Right lobe of liver (tissue), 6 donors: ENCODE results near the gene SH3PXD2A. TPM values are rescaled to one million over a fixed set of nuclear protein-coding genes. Genes with fewer than 3 reads are reported as not detected.

Source experiments
- ATAC-seq, 4 donors: fragments of 200-7000 bp; cut with Tn5 transposase; one replicate each; pipeline ENCODE4 v1.9.1; 2020; ENCODE audit warnings: mild to moderate bottlenecking in 4 of 4, moderate library complexity in 4 of 4
- DNase-seq, 3 donors: peaks; one replicate each; pipeline ENCODE4 v3.0.0-alpha.2; 2020
- H3K27ac ChIP-seq, 3 donors: fragments of 200-600 bp; one replicate each; pipeline ENCODE4 v1.8.0; 2022
- H3K27me3 ChIP-seq, 2 donors: fragments of 200-600 bp; one replicate each; pipeline ENCODE4 v1.8.0; 2022
- H3K36me3 ChIP-seq, 4 donors: fragments of 200-600 bp; sonication (generic) in 1 of 4; one replicate each; pipeline versions ENCODE4 v1.5.1 to v1.8.0; 2017 to 2022; ENCODE audit warnings: control low read depth in 1 of 4
- H3K4me1 ChIP-seq, 4 donors: fragments of 200-600 bp; sonication (generic) in 1 of 4; one replicate each; pipeline versions ENCODE4 v1.5.1 to v1.8.0; 2017 to 2022; ENCODE audit warnings: control low read depth in 1 of 4
- H3K4me3 ChIP-seq, 3 donors: fragments of 200-600 bp; one replicate each; pipeline ENCODE4 v1.8.0; 2022
- H3K9me3 ChIP-seq, 4 donors: fragments of 200-600 bp; sonication (generic) in 1 of 4; one replicate each; pipeline versions ENCODE4 v1.5.1 to v1.8.0; 2017 to 2022; ENCODE audit warnings: control low read depth in 1 of 4
- CTCF ChIP-seq, 4 donors: fragments of 200-600 bp in 3 of 4; fragments of 450-650 bp in 1 of 4; IDR thresholded peaks; one replicate each; pipeline versions ENCODE4 v1.5.1 to v1.8.0; 2016 to 2022; ENCODE audit warnings: antibody characterized with exemption in 4 of 4, mild to moderate bottlenecking in 2 of 4
- POLR2A ChIP-seq: fragments of 450-650 bp; IDR thresholded peaks from one replicate; pipeline ENCODE4 v1.6.1; 2017; ENCODE audit warnings: antibody characterized with exemption, mild to moderate bottlenecking
- whole genome bisulfite sequencing: methylation state at CpG from one replicate; pipeline ENCODE4 v1.1.6; 2018; ENCODE audit warnings: low coverage, low lambda C conversion rate; ENCODE audit not compliant: insufficient coverage; ENCODE audit errors: missing lambda C conversion rate; 5-methylcytosine and 5-hydroxymethylcytosine counted together
- intact Hi-C, 2 donors: fragments of 100-400 bp; cut with DNase I; formaldehyde crosslinking; loops; one replicate each; pipeline versions ENCODE4 v1.11.2 to v1.14.1; 2022
- total RNA-seq, 6 experiments: library from RNA; depleted of rRNA in 2 of 6; stranded (reverse); fragments of >200 nt in 2 of 6; fragmentation: NEBNext Ultra II Directional in 3 of 6; extraction: Animal tissue kit (Norgen Biotek cat#: 25700) in 3 of 6; gene quantifications; one replicate each; pipeline versions ENCODE4 v1.1.0 to v1.2.4, GENCODE V29; 2016 to 2023
- donor health status: DM: no; HTN: yes; CAD: no.
- donor health status: DM: no; HTN: no; CAD: no.
- donor health status: DM: no; HTN: no; CAD: no.
- donor health status: DM: no; HTN: yes; CAD: no.
- donor health status: DM: no; HTN: yes; CAD: no.

SH3PXD2A gene
- total RNA-seq, 6 experiments from 2014 or later, result 3.0 to 38.3 (median 10.0) TPM

GRCh38 chr10:103676058-103676785 is 179.2 kb downstream of the SH3PXD2A start:
- Histone ChIP-seq H3K27me3 (no peaks in the 10 kb centered on the region), H3K4me3 (no peak overlapping the region), H3K4me1 (no peaks in the 10 kb centered on the region), H3K9me3 (no peaks in the 10 kb centered on the region), H3K36me3 (no peaks in the 10 kb centered on the region), H3K27ac (no peak overlapping the region)
- intact Hi-C loops, result no loop called here
- no peak for TF ChIP-seq CTCF (IDR thresholded peaks at IDR 0.05)
- no peak for TF ChIP-seq POLR2A
- no CpG with 5 or more reads among the region's 7 CpGs for WGBS
- DNase-seq (no peak), ATAC-seq (peak in 2 of 4 donors; percentile 11 to 23)

- no peak for DNase-seq
- 87% methylated on average over 3 of the region's 3 CpGs for WGBS
Observed at GRCh38 chr10:103673606-103674005, 181.8 kb downstream of the SH3PXD2A start.

DNA sequence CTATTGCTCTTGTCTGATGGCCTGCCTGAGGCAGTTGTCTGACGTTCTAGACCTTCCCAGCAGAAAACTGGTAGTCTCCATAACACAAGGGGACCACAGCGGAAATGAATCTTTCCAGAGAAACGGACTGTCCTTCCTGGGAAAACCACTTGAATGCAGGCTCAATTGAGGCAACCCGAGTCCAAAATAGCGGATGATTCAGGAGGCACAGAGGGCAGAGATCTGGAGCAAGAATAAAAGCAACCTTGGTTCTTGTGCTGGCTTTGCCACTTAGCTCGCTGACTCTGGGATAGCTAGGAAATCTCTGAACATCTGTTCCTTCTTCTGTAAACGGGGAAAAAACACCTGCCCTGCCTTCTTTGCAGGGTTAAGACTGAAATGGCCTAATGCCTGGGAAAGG is 183.0 kb downstream of the SH3PXD2A start:
- H3K27ac ChIP-seq, result no peak overlapping the region
- 70% methylated on average over 6 of the region's 7 CpGs for WGBS
- H3K27me3 ChIP-seq, result no peaks in the 10 kb centered on the region
- DNase-seq (no peak), ATAC-seq (no peak)
- H3K4me3 ChIP-seq, result no peak overlapping the region
- intact Hi-C loops, result no loop called here
- TF ChIP-seq CTCF (IDR thresholded peaks at IDR 0.05), result no peak
- no peak for TF ChIP-seq POLR2A
- H3K36me3 ChIP-seq, result no peaks in the 10 kb centered on the region
- H3K4me1 ChIP-seq, result no peaks in the 10 kb centered on the region
- H3K9me3 ChIP-seq, result no peaks in the 10 kb centered on the region

More at GRCh38 chr10:103673606-103674005, 181.8 kb downstream of the SH3PXD2A start:
- no peak for ATAC-seq
- Histone ChIP-seq H3K27me3 (no peaks in the 10 kb centered on the region), H3K4me3 (no peak overlapping the region), H3K36me3 (no peaks in the 10 kb centered on the region), H3K4me1 (no peaks in the 10 kb centered on the region), H3K27ac (no peak overlapping the region), H3K9me3 (no peaks in the 10 kb centered on the region)
- intact Hi-C loops, result no loop called here
- TF ChIP-seq POLR2A (no peak), CTCF (IDR thresholded peaks at IDR 0.05) (no peak)

GRCh38 chr10:103671126-103671895 is 184.1 kb downstream of the SH3PXD2A start:
- no peaks in the 10 kb centered on the region for H3K36me3 ChIP-seq
- H3K4me1 ChIP-seq, result no peaks in the 10 kb centered on the region
- H3K9me3 ChIP-seq, result no peaks in the 10 kb centered on the region
- H3K27ac ChIP-seq, result no peak overlapping the region
- intact Hi-C loops, result no loop called here
- ATAC-seq, result no peak
- no peak for TF ChIP-seq POLR2A
- TF ChIP-seq CTCF (IDR thresholded peaks at IDR 0.05), result no peak
- H3K27me3 ChIP-seq, result no peaks in the 10 kb centered on the region
- no peak for DNase-seq
- H3K4me3 ChIP-seq, result no peak overlapping the region
- WGBS, result 81% methylated on average over 9 of the region's 10 CpGs
